GM19193 (cell line): ENCODE results near the gene SP3.

Source experiments
- POLR2A ChIP-seq: IDR thresholded peaks from 4 replicates; pipeline ENCODE4 v1.6.1; 2011; ENCODE audit not compliant: insufficient read depth, insufficient read length; ENCODE audit errors: extremely low read depth

SP3 gene

GRCh38 chr2:173876833-173877413, 88.2 kb downstream of the SP3 start:
- TF ChIP-seq POLR2A, result no peak

- TF ChIP-seq POLR2A, result no peak
Observed at GRCh38 chr2:173874894-173875237, 90.3 kb downstream of the SP3 start.

GRCh38 chr2:173874003-173874893, 90.9 kb downstream of the SP3 start:
- TF ChIP-seq POLR2A, result no peak

- TF ChIP-seq POLR2A, result no peak
Observed at GRCh38 chr2:173872714-173873113, 92.5 kb downstream of the SP3 start.

- TF ChIP-seq POLR2A, result no peak
Observed at GRCh38 chr2:173869244-173870229, 95.6 kb downstream of the SP3 start.

GRCh38 chr2:173868406-173868805, 96.8 kb downstream of the SP3 start:
- no peak for TF ChIP-seq POLR2A

- no peak for TF ChIP-seq POLR2A
Observed at GRCh38 chr2:173866874-173867618, 98.1 kb downstream of the SP3 start.

GRCh38 chr2:173865971-173866873, 99.0 kb downstream of the SP3 start:
- TF ChIP-seq POLR2A, result no peak

GRCh38 chr2:173862612-173863217, 102.5 kb downstream of the SP3 start:
- no peak for TF ChIP-seq POLR2A

GRCh38 chr2:173860566-173860965, 104.6 kb downstream of the SP3 start:
- TF ChIP-seq POLR2A, result no peak

- no peak for TF ChIP-seq POLR2A
Observed at GRCh38 chr2:173860082-173860481, 105.1 kb downstream of the SP3 start.

GRCh38 chr2:173858291-173858731, 106.9 kb downstream of the SP3 start:
- TF ChIP-seq POLR2A, result no peak
